CD4-positive, alpha-beta T cell treated with Interferon alpha-2 for 1 hour (primary cell): ENCODE measurements around the gene METTL2A.
A peak's percentile ranks its signal among the peaks of the same experiment; 100 is the strongest.
"Not testable (repeated sequence)": the region's sequence is repeated elsewhere in the genome, so short reads cannot be mapped to it uniquely, and the experiment has no call there.

Experiments
- DNase-seq, 2 donors: peaks; one replicate each; pipeline ENCODE4 v3.0.0-alpha.2; 2020 to 2022

METTL2A gene

DNA sequence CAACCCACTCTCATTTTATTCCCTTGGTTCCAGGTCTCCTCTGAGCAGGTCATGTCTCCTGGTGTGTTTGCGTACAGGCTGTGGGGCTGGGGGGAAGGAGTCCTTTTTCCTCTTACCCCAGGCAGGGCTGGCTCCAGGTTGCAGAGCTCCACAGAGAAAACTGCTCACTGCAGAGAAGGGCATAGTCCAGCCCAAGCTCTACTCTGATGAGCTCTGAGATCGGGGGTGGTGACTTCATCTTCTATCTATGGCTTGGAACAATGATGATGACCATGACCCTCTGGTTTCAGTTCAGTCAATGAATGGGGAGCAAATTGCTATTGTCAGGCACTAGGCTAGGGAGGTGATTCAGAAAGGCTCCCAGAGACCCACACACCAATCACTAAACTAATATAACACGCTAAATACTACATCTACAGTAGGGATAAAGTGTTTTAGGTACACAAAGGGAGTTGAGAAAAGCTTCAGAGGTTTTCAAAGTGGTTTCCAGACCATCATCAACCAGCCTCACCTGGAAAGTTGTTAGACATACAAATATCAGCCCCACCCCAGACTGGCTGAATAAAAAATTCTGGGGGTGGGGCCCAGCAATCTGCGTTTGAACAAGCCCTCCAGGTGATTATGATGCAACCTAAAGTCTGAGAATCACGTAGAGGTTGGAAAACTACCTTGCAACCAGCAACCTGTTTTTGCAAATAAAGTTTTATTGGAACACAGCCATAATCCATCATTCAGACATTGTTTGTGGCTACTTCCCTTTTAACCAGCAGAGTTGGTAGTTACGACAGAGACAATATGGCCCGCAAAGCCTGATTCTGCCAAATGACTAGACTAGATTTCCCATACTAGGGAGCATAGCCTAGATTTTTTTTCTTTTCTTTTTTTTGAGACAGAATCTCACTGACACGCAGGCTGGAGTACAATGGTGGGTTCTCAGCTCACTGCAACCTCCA is 49.6 kb downstream of the METTL2A start:
- DNase-seq, result not testable (repeated sequence)

- not testable (repeated sequence) for DNase-seq
These were observed 53.4 kb downstream of the METTL2A start for GRCh38 chr17:62477111-62477510.

GRCh38 chr17:62477718-62478408 is 54.2 kb downstream of the METTL2A start:
- DNase-seq, result peak; percentile 23 to 60

GRCh38 chr17:62478424-62478879 is 54.8 kb downstream of the METTL2A start, which contains the start of gene TLK2:
Gene TLK2, plus strand, starts transcription at chr17:62478825. Its CDS starts 2,301 bp downstream, at chr17:62481126.
- DNase-seq, result peak; percentile 84 to 85

- peak in 1 of 2 donors; percentile 29 for DNase-seq
These were observed 55.4 kb downstream of the METTL2A start for GRCh38 chr17:62478880-62479638.

GRCh38 chr17:62479639-62480258 is 56.1 kb downstream of the METTL2A start:
- DNase-seq, result peak; percentile 9 to 32

DNA sequence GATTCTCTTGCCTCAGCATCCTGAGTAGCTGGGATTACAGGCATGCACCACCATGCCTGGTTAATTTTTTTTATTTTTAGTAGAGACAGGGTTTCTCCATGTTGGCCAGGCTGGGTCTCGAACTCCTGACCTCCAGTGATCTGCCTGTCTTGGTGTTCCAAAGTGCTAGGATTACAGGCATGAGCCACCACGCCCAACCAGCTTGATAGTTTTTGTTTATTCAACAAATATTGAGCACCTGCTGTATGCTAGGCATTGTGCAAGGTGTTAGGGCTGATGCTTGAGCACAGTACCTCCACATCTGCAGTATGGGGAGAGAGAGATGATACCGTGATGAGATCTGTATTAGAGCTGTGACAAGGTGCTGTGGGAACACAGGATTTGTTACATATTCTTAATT is 58.9 kb downstream of the METTL2A start:
- not testable (repeated sequence) for DNase-seq

DNA sequence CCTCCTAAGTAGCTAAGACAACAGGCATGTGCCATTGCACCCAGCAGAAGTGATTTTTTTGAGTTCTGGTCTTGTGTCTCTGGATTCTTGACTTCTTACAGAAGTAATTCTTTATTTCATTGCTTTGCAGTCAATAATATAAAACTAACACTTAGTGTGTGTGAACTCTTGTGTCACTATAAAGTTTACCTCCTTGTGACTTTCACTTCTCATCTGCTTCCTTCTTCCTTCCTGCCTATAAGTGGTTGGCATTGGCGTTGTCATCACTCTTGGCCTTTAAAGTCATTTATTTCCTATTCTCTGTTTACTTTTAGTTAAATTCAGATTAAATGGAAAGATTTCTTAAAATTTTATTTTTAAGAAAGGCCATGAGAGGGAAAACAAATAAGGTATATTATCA is 67.3 kb downstream of the METTL2A start:
- not testable (repeated sequence) for DNase-seq

DNA sequence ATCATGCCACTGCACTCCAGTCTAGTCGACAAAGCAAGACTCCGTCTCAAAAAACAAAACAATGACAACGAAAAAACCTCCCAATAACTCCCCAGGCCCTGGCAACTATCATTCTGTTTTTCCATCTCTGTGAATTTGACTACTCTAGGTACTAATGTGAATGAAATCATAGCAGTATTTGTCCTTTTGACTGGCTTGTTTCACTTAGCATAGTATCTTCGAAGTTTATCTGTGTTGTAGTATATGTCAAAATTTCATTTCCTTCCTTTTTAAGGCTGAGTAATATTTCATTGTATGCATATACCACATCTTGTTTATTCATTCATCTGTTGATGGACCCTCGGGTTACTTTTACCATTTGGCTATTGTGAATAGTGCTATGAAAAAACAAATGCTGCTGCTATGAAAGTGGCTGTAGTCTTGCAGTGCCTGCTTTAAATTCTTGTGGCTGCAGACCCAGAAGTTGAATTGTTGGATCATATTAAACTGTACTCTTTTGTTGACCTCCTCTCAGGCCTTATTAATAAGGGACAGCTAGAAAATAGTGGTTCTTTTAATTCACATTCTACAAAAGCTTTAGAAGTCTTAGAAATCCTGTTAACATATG is 69.5 kb downstream of the METTL2A start:
- not testable (repeated sequence) for DNase-seq

DNA sequence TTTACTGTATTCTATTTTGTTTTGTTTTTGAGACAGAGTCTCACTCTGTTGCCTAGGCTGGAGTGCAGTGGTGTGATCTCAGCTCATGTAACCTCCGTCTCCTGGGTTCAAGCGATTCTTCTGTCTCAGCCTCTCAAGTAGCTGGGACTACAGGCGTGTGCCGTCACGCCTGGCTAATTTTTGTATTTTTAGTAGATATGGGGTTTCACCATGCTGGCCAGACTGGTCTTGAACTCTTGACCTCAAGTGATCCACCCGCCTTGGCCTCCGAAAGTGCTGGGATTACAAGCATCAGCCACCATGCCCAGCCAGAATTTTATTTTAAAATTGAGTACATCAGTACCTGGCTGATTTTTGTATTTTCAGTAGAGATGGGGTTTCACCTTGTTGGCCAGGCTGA is 70.4 kb downstream of the METTL2A start:
- not testable (repeated sequence) for DNase-seq

DNA sequence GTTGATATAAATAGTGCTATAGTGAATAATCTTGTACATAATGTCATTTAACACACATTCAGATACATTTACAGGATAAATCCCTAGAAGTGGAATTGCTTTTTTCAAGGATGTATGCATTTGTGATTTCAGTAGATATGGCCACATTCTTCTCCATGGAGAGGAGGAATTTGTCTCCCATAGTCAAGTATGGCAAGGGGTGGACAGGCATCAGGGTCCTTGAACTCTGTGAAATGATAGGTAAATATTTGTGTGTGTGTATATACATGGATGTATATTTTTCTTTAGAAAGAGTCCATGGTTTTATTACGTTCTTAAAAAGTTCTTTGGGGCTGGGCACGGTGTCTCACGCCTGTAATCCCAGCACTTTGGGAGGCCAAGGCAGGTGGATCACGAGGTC is 72.6 kb downstream of the METTL2A start:
- DNase-seq, result not testable (repeated sequence)

DNA sequence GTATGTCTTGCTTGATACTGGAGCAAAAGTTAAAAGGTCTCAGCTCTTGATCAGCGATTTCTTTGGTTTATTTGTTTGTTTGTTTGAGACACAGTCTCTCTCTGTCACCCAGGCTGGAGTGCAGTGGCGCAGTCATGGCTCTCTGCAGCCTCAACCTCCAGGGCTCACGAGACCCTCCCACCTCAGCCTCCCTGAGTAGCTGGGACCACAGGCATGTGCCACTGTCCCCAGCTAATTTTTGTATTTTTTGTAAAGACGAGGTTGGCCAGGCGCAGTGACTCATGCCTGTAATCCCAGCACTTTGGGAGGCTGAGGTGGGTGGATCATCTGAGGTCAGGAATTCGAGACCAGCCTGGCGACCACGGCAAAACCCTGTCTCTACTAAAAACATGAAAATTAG is 75.1 kb downstream of the METTL2A start:
- not testable (repeated sequence) for DNase-seq
